LNCaP clone FGC (cell line): ENCODE data around the gene CCNB1IP1.

Source experiments
- DNase-seq: peaks from one replicate; pipeline ENCODE4 v3.0.0-alpha.2; 2011; ENCODE audit warnings: low read depth
- H3K4me3 ChIP-seq: 2 replicates; pipeline ENCODE4 v1.5.1; 2011; ENCODE audit warnings: mild to moderate bottlenecking, low read depth, low read length, control low read depth
- CTCF ChIP-seq: IDR thresholded peaks from 2 replicates; pipeline ENCODE4 v1.5.1; 2012; ENCODE audit warnings: mild to moderate bottlenecking; ENCODE audit not compliant: control insufficient read depth, insufficient read depth; ENCODE audit errors: extremely low read depth

Gene CCNB1IP1

GRCh38 chr14:20327005-20327869 is 5.8 kb downstream of the CCNB1IP1 start:
- no peak overlapping the region for H3K4me3 ChIP-seq
- peak; percentile 39 for DNase-seq
- peak; percentile 59 for TF ChIP-seq CTCF

DNA sequence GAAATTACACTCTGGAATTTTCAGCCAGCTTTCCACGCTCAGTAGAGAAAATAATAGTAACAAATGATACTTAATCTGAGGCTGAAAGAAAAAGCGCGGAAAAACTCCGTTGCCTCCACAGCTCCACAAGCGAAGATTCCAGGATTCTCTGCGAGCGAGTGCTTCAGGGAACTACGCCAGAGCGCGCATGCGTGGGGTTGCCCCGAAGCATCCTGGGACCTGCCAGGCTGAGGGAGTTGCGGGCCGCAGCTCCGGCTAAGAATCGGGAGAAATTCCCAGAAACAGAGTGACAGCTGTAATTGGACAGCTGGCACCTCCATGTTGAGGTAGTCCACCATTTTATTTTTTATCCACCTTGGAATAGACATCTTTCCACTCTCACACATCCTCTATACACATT is 15.4 kb downstream of the CCNB1IP1 start:
- no peak for TF ChIP-seq CTCF
- H3K4me3 ChIP-seq, result no peak overlapping the region
- DNase-seq, result no peak

- no peak overlapping the region for H3K4me3 ChIP-seq
- no peak for DNase-seq
- TF ChIP-seq CTCF, result no peak
Observed at GRCh38 chr14:20314026-20314425, 19.1 kb downstream of the CCNB1IP1 start.

DNA sequence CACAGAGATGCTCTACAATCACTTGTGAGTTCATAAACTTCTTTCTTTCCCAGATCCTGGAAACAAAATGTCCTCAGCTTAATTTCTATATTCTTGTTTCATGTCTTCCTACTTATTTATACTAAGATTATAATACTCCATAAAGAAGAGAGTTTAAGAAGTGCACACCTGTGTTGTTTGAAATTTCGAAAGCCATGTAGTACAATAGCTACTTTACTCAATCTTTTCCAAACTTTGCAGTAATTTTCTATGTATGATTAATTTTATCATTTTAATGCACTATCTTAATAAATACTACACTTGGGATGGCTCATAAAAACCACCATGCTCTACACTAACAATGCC is 27.0 kb downstream of the CCNB1IP1 start:
- no peak for DNase-seq
- TF ChIP-seq CTCF, result no peak
- peak overlapping the region; percentile 76 for H3K4me3 ChIP-seq

- peak; percentile 78 for DNase-seq
- TF ChIP-seq CTCF, result peak; percentile 94
Observed at GRCh38 chr14:20305265-20306078, 27.6 kb downstream of the CCNB1IP1 start, which contains the start of gene TTC5. Gene TTC5, minus strand, starts transcription at chr14:20305951. Its CDS starts 14 bp downstream, at chr14:20305937.

DNA sequence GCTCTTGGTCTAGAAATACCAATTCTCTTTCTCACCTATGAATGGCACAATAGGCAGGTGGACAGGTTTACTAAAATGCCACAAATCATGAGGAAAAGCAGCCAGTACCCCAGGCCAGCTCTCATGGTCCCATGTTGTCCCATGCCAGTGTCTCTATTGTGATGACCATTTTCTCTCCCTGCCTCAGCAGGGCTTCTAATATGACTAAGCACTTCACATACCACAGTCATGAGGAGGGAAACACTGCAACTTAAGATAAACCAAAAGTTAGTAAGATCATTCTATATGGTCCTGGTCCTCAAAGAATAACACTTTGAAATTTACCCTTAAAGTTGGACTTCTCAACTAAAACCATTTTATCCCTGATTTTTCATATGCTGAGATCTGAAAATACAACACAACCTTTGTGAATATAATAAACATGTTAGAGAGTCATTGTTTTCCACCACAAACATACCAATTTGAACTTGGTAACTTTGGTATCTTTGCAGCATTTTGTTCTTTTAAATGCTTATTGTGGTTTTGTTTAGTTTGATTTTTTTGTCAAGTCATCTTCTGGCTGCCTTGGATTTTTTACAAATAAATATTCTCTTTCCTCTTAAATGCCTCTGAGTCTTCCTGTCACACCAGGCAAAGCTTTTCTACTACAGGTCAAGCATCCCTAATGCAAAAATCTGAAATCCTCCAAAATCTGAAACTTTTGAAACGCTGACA is 30.9 kb downstream of the CCNB1IP1 start:
- no peak for TF ChIP-seq CTCF
- H3K4me3 ChIP-seq, result no peak overlapping the region
- DNase-seq, result no peak

More at GRCh38 chr14:20305265-20306078, 27.6 kb downstream of the CCNB1IP1 start, which contains the start of gene TTC5:
- H3K4me3 ChIP-seq, result peak within 1 kb of the TSS; percentile 76
